Measurements from ENCODE around the gene ADAM12.
"Not testable (repeated sequence)": the region's sequence is repeated elsewhere in the genome, so short reads cannot be mapped to it uniquely, and the experiment has no call there.

ADAM12 gene

GRCh38 chr10:126247446-126247975, 140.8 kb downstream of the ADAM12 start:
- TF ChIP-seq CTCF (IDR thresholded peaks at IDR 0.05; ENCODE audit: extremely low read depth, missing control alignments) = no peak
- no peak for DNase-seq (ENCODE audit: low spot score)

DNA sequence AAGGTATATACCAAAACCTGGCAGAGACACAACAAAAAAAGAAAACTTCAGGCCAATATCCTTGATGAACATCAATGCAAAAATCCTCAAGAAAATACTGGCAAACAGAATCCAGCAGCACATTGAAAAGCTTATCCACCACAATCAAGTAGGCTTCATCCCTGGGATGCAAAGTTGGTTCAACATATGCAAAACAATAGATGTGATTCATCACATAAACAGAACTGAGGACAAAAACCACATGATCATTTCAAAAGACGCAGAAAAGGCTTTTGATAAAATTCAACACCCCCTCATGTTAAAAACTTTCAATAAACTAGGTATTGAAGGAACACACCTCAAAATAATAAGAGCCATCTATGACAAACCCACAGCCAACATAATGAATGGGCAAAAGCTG, 141.9 kb downstream of the ADAM12 start:
- DNase-seq (ENCODE audit: low spot score) = not testable (repeated sequence)

DNA sequence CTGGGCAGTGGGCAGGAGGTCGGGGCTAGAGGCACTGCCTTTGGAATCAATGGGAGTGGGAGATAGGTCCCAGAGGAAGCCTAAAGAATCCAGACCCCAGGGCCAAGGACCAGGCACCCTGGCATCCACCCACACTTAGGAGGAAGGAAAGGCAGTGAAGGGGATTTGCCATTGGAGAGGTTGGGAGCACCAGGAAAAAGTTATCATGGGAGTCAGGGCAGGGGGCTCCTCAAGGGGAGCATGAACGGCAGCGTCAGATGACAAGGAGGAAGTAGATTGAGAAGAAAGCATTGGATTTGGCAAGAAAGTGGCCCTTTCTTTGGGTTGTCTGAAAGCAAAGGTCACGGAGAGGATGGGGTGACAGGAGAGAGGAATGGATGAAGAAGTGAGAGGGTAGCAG, 142.8 kb downstream of the ADAM12 start:
- no peak for TF ChIP-seq CTCF (IDR thresholded peaks at IDR 0.05; ENCODE audit: extremely low read depth, missing control alignments)
- DNase-seq (ENCODE audit: low spot score) = no peak

- no peak for TF ChIP-seq CTCF (IDR thresholded peaks at IDR 0.05; ENCODE audit: extremely low read depth, missing control alignments)
- no peak for DNase-seq (ENCODE audit: low spot score)
Observed at GRCh38 chr10:126243971-126244370, 144.3 kb downstream of the ADAM12 start.

DNA sequence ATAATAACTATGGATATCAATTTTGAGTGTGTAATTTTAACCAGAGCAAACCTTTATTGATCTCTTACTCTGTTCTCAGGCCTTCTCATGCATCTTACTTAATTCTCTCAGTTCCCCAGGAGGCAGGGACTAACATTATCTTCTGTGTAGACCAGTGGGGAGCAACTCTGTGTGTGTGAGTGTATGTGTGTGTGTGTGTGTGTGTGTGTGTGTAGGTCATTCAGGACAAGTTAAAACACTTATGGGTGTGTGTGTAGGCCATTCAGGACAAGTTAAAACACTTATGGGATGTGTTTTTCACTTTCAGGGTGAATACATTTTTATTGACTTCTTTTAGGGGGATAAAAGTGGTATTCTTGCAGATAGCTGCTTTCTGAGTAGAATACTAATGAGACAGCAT, 145.0 kb downstream of the ADAM12 start:
- TF ChIP-seq CTCF (IDR thresholded peaks at IDR 0.05; ENCODE audit: extremely low read depth, missing control alignments) = no peak

DNA sequence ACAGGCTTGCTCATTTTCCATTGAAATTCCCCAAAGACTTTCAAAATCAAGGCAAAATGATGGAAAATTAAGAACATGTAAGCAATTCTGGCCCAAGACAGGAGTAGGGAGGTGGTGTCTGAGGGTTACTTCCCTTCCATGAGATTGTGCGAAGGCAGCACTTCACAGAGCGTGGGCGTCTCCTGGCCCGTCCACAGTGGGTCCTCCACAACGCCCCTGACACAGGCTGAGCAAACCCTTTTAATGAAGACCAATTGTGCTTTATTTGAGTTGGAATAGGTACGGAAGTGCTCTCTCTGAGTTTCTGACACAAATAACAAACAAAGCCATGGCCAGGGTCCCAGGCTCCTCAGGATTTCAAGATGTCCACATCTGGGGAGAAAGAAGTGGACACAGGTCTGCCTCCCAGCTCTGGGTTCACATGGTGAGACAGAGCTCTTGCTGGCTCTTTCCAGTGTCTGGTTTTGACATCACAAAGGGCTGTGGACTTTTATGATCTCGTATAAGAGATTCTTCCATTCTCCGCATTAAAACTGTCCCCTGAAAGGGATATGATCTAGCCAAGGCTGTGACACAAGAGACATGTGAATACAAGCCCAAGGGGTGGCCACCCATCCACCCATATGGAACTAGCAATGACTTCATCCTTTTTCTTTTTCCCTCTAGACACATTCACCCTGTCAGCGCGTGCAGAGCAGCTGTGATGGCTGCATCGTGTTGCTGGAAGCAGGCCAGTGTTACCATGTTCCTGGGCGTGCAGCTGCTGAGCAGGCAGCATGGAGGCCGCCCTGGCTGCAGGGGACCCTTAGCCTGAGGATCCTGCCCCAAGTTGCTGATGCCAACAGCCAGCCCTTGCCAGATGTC, 145.6 kb downstream of the ADAM12 start:
- DNase-seq (ENCODE audit: low spot score) = no peak

More for the DNA sequence above, 145.0 kb downstream of the ADAM12 start:
- DNase-seq (ENCODE audit: low spot score) = no peak

GRCh38 chr10:126240483-126240882, 147.8 kb downstream of the ADAM12 start:
- TF ChIP-seq CTCF (IDR thresholded peaks at IDR 0.05; ENCODE audit: extremely low read depth, missing control alignments) = no peak
- DNase-seq (ENCODE audit: low spot score) = no peak

More for the DNA sequence above, 145.6 kb downstream of the ADAM12 start:
- TF ChIP-seq CTCF (IDR thresholded peaks at IDR 0.05; ENCODE audit: extremely low read depth, missing control alignments) = no peak

- TF ChIP-seq CTCF (IDR thresholded peaks at IDR 0.05; ENCODE audit: extremely low read depth, missing control alignments) = no peak
- DNase-seq (ENCODE audit: low spot score) = no peak
Observed at GRCh38 chr10:126239844-126240243, 148.4 kb downstream of the ADAM12 start.
